ENCODE results near the gene PTPRN2. TPM values are rescaled to one million over a fixed set of nuclear protein-coding genes. Genes with fewer than 3 reads are reported as not detected.
"Not testable (repeated sequence)": the region's sequence is repeated elsewhere in the genome, so short reads cannot be mapped to it uniquely, and the experiment has no call there.

Gene PTPRN2
- total and polyA plus RNA-seq, 2 experiments from 2014 or later = 0.28 TPM; not detected in 1

GRCh38 chr7:157848508-157849340 is 738.9 kb downstream of the PTPRN2 start:
- H3K4me3 ChIP-seq = no peak overlapping the region
- H3K4me1 ChIP-seq (ENCODE audit: low read depth) = no peaks in the 10 kb centered on the region
- no peaks in the 10 kb centered on the region for H3K36me3 ChIP-seq
- no peaks in the 10 kb centered on the region for H3K9me3 ChIP-seq (ENCODE audit: low read depth)
- DNase-seq (ENCODE audit: low read depth in 1 of 2, low spot score in 1 of 2) = no peak
- H3K27me3 ChIP-seq = no peaks in the 10 kb centered on the region
- no peak overlapping the region for H3K27ac ChIP-seq
- no peak for TF ChIP-seq CTCF (IDR thresholded peaks at IDR 0.05; ENCODE audit: low read depth, low read length)

- H3K9me3 ChIP-seq (ENCODE audit: low read depth); DNase-seq (ENCODE audit: low read depth in 1 of 2, low spot score in 1 of 2); H3K27ac ChIP-seq; H3K36me3 ChIP-seq; H3K27me3 ChIP-seq; H3K4me1 ChIP-seq (ENCODE audit: low read depth); H3K4me3 ChIP-seq: not testable (repeated sequence)
These were observed 739.7 kb downstream of the PTPRN2 start for GRCh38 chr7:157847756-157848487.

GRCh38 chr7:157846746-157847145 is 740.9 kb downstream of the PTPRN2 start:
- DNase-seq (ENCODE audit: low read depth in 1 of 2, low spot score in 1 of 2); H3K4me3 ChIP-seq; H3K4me1 ChIP-seq (ENCODE audit: low read depth); H3K36me3 ChIP-seq; H3K27me3 ChIP-seq; H3K9me3 ChIP-seq (ENCODE audit: low read depth); H3K27ac ChIP-seq: not testable (repeated sequence)

- H3K4me3 ChIP-seq = no peak overlapping the region
- no peaks in the 10 kb centered on the region for H3K9me3 ChIP-seq (ENCODE audit: low read depth)
- H3K4me1 ChIP-seq (ENCODE audit: low read depth) = no peaks in the 10 kb centered on the region
- no peak for TF ChIP-seq CTCF (IDR thresholded peaks at IDR 0.05; ENCODE audit: low read depth, low read length)
- H3K27ac ChIP-seq = no peak overlapping the region
- no peaks in the 10 kb centered on the region for H3K27me3 ChIP-seq
- no peak for DNase-seq (ENCODE audit: low read depth in 1 of 2, low spot score in 1 of 2)
- H3K36me3 ChIP-seq = no peaks in the 10 kb centered on the region
These were observed 741.4 kb downstream of the PTPRN2 start for GRCh38 chr7:157846271-157846670.

- TF ChIP-seq CTCF (IDR thresholded peaks at IDR 0.05; ENCODE audit: low read depth, low read length) = no peak
- H3K36me3 ChIP-seq = no peaks in the 10 kb centered on the region
- no peak overlapping the region for H3K4me3 ChIP-seq
- no peaks in the 10 kb centered on the region for H3K4me1 ChIP-seq (ENCODE audit: low read depth)
- H3K9me3 ChIP-seq (ENCODE audit: low read depth) = no peaks in the 10 kb centered on the region
- no peak overlapping the region for H3K27ac ChIP-seq
- H3K27me3 ChIP-seq = no peaks in the 10 kb centered on the region
- DNase-seq (ENCODE audit: low read depth in 1 of 2, low spot score in 1 of 2) = no peak
These were observed 742.3 kb downstream of the PTPRN2 start for GRCh38 chr7:157845203-157845835.

GRCh38 chr7:157844611-157845010 is 743.0 kb downstream of the PTPRN2 start:
- Histone ChIP-seq H3K9me3 (ENCODE audit: low read depth) (no peaks in the 10 kb centered on the region), H3K4me3 (no peak overlapping the region), H3K27me3 (no peaks in the 10 kb centered on the region), H3K27ac (no peak overlapping the region), H3K36me3 (no peaks in the 10 kb centered on the region), H3K4me1 (ENCODE audit: low read depth) (no peaks in the 10 kb centered on the region)
- DNase-seq (ENCODE audit: low read depth in 1 of 2, low spot score in 1 of 2) = no peak
- no peak for TF ChIP-seq CTCF (IDR thresholded peaks at IDR 0.05; ENCODE audit: low read depth, low read length)

Measured in cardiac muscle cell (in vitro differentiated cells and primary cell).